ENCODE data around the gene ENO4.

DNA sequence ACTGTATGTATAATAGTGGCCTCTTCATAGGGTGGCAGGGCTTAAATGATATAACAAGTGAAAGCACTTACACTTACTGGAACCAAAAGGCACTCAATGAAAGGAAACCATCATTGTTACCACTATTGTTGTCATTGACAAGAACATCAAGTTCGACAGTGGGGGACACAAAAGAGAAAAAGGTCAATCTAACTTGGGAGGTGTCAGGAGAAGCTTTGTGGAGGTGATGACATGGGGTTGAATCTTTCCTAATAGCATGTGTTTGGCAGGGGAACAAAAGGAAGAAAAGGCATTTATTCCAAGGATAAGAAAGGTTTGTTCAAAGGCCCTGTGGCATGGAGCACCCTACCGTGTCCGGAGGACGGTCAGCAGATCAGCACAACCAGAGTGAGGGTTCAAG lies 18.2 kb upstream of the ENO4 start:
- no peak for TF ChIP-seq CEBPB (IDR thresholded peaks at IDR 0.05)
- TF ChIP-seq RAD21 (IDR thresholded peaks at IDR 0.05; ENCODE audit: low read depth) = no peak
- TF ChIP-seq, protein P1, sequence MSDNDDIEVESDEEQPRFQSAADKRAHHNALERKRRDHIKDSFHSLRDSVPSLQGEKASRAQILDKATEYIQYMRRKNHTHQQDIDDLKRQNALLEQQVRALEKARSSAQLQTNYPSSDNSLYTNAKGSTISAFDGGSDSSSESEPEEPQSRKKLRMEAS (IDR thresholded peaks at IDR 0.05) = no peak
- no peak for TF ChIP-seq EGR1 (IDR thresholded peaks at IDR 0.05)
- TF ChIP-seq, protein P2, sequence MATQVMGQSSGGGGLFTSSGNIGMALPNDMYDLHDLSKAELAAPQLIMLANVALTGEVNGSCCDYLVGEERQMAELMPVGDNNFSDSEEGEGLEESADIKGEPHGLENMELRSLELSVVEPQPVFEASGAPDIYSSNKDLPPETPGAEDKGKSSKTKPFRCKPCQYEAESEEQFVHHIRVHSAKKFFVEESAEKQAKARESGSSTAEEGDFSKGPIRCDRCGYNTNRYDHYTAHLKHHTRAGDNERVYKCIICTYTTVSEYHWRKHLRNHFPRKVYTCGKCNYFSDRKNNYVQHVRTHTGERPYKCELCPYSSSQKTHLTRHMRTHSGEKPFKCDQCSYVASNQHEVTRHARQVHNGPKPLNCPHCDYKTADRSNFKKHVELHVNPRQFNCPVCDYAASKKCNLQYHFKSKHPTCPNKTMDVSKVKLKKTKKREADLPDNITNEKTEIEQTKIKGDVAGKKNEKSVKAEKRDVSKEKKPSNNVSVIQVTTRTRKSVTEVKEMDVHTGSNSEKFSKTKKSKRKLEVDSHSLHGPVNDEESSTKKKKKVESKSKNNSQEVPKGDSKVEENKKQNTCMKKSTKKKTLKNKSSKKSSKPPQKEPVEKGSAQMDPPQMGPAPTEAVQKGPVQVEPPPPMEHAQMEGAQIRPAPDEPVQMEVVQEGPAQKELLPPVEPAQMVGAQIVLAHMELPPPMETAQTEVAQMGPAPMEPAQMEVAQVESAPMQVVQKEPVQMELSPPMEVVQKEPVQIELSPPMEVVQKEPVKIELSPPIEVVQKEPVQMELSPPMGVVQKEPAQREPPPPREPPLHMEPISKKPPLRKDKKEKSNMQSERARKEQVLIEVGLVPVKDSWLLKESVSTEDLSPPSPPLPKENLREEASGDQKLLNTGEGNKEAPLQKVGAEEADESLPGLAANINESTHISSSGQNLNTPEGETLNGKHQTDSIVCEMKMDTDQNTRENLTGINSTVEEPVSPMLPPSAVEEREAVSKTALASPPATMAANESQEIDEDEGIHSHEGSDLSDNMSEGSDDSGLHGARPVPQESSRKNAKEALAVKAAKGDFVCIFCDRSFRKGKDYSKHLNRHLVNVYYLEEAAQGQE (IDR thresholded peaks at IDR 0.05; ENCODE audit: low read depth) = no peak
- TF ChIP-seq EP300 (IDR thresholded peaks at IDR 0.05; ENCODE audit: borderline replicate concordance) = no peak
- no peak for TF ChIP-seq CREB1 (IDR thresholded peaks at IDR 0.05; ENCODE audit: low read depth)
- no peak for TF ChIP-seq TCF12 (IDR thresholded peaks at IDR 0.05; ENCODE audit: low read depth)
- TF ChIP-seq YY1 (IDR thresholded peaks at IDR 0.05; ENCODE audit: low read depth) = no peak
- TF ChIP-seq TAF1 (IDR thresholded peaks at IDR 0.05; ENCODE audit: low read depth) = no peak
- TF ChIP-seq TEAD4 (IDR thresholded peaks at IDR 0.05) = no peak
- no peak for TF ChIP-seq NFIC (IDR thresholded peaks at IDR 0.05)
